Body of pancreas (tissue), 4 donors: ENCODE measurements around the gene MMP25.

Experiments
- CTCF ChIP-seq, 7 experiments: fragments of 450-650 bp in 4 of 7; fragments of 200-600 bp in 3 of 7; sonication (generic) in 3 of 7; IDR thresholded peaks; one replicate each; pipeline ENCODE4 v1.5.1; 2016 to 2019; ENCODE audit warnings: antibody characterized with exemption in 7 of 7
- POLR2A ChIP-seq, 3 donors: fragments of 450-650 bp; IDR thresholded peaks; one replicate each; pipeline ENCODE4 v1.6.1; 2016; ENCODE audit warnings: antibody characterized with exemption in 3 of 3, mild to moderate bottlenecking in 2 of 3

GRCh38 chr16:3030222-3031212 lies 15.8 kb upstream of the MMP25 start:
- no peak for TF ChIP-seq CTCF (IDR thresholded peaks at IDR 0.05)
- TF ChIP-seq POLR2A (IDR thresholded peaks at IDR 0.05) = no peak
